M059J (cell line): ENCODE measurements around the gene ABHD5. TPM values are rescaled to one million over a fixed set of nuclear protein-coding genes. Genes with fewer than 3 reads are reported as not detected.
"Not testable (repeated sequence)": the region's sequence is repeated elsewhere in the genome, so short reads cannot be mapped to it uniquely, and the experiment has no call there.

ENCODE experiments used
- DNase-seq: peaks from one replicate; pipeline ENCODE4 v3.0.0-alpha.2; 2012; ENCODE audit warnings: low read depth
- total RNA-seq: library from RNA; depleted of rRNA; stranded (reverse); fragments of >200 nt; shearing (Covaris generic); gene quantifications from 2 replicates; pipeline ENCODE4 v1.2.3, GENCODE V29; 2014; rRNA removed

ABHD5 gene
- total RNA-seq: 22.2 and 27.7 TPM in 2 replicates

GRCh38 chr3:43690400-43691119, at the start of gene ABHD5:
TSS of gene ABHD5 (plus strand) at chr3:43690938. CDS start at chr3:43690993, 55 bp downstream.
- DNase-seq: peak; percentile 89

DNA sequence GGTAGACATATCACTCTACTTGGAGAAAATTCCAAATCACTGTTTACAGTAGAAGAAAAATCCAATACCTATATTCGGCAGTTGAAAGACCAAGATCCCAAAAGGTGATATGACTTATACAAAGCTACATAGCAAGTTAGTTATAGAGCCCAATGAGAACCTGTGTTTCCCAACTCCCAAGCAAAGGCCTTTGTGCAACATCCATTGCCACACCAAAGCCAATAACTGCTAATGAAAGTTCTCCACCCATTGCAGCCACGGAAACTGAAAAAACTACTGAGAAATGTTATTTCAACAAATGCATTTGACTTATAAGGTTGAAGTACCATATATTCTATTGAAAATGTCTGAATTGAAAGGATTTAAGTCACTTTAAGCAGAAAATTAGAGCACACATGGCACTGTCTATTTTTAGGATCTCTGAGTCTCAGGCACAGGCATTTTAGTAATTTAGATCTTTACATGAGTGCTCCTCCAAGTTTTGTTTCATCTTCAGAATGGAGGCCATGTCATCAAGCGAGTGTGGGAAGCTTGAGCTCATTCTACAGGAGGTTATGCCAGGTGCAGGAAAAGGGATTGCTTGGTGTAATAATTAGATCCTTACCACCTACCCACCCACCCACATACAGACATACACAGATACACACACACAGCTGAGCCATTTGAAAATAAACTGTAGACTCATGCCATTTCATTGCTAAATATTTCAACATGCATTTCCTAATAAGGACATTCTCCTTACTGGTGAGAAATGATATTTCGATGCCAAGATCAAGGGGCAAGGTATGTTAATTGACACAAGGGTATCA, 49.2 kb upstream of the ABHD5 start:
- no peak for DNase-seq

- DNase-seq: no peak
These were observed 46.3 kb upstream of the ABHD5 start for GRCh38 chr3:43644443-43644842.

DNA sequence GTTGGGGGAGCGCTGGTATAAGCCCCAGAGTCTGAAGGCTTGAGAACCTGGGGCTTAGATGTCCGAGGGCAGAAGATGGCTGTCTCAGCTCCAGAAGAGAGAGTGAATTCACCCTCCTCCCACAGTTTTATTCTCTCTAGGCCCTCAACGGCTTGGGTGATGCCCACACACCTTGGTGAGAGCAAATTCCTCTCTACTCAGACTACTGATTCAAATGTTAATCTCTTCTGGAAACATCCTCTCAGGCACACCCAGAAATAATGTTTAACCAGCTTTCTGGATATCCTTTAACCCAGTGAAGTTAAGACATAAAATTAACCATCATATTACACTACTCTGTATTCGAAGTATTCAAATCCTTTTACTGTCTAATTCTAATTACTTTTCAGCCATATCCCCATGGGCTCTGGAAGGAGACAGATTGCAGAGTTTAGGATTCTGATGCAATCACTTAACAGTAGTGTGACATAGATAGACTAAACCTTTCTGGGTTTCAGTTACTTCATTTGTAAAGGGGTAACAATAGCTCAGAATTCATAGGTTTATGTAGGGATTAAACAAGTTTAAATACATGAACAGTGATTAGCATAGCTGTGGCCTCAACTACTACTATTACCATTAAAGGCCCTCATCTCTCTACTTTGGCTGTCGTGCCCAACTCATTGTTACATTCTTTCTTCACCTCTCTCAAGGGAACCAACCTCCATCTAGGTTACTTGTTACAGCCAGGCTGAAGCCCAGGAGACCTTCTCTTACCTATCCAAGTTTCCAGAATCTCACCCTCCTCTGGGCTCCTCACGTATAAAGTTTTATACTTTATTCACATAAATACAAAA, 43.2 kb upstream of the ABHD5 start:
- no peak for DNase-seq

GRCh38 chr3:43648957-43649356, 41.8 kb upstream of the ABHD5 start:
- DNase-seq: no peak

GRCh38 chr3:43649365-43649968, 41.3 kb upstream of the ABHD5 start:
- DNase-seq: no peak

- no peak for DNase-seq
These were observed 40.4 kb upstream of the ABHD5 start for GRCh38 chr3:43650345-43650744.

DNA sequence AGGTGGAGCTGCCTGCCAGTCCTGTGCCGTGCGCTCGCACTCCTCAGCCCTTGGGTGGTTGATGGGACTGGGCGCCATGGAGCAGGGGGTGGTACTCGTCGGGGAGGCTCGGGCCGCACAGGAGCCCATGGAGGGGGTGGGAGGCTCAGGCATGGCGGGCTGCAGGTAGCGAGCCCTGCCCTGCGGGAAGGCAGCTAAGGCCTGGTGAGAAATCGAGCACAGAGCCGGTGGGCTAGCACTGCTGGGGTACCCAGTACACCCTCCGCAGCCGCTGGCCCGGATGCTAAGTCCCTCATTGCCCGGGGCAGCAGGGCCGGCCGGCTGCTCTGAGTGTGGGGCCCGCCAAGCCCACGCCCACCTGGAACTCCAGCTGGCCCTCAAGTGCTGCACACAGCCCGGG, 34.3 kb upstream of the ABHD5 start:
- DNase-seq: not testable (repeated sequence)

GRCh38 chr3:43659250-43659880, 31.4 kb upstream of the ABHD5 start:
- peak; percentile 19 for DNase-seq

DNA sequence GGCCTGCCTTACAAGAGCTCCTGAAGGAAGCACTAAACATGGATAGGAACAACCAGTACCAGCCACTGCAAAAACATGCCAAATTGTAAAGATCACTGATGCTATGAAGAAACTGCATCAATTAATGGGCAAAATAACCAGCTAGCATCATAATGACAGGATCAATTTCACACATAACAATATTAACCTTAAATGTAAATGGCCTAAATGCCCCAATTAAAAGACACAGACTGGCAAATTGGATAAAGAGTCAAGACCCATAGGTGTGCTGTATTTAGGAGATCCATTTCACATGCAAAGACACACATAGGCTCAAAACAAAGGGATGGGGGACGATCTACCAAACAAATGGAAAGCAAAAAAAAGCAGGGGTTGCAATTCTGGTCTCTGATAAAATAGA, 29.4 kb upstream of the ABHD5 start:
- not testable (repeated sequence) for DNase-seq

GRCh38 chr3:43665011-43665410, 25.7 kb upstream of the ABHD5 start:
- not testable (repeated sequence) for DNase-seq

GRCh38 chr3:43670635-43671522, 19.9 kb upstream of the ABHD5 start:
- DNase-seq: no peak

- no peak for DNase-seq
These were observed 16.2 kb upstream of the ABHD5 start for GRCh38 chr3:43674345-43675085.

DNA sequence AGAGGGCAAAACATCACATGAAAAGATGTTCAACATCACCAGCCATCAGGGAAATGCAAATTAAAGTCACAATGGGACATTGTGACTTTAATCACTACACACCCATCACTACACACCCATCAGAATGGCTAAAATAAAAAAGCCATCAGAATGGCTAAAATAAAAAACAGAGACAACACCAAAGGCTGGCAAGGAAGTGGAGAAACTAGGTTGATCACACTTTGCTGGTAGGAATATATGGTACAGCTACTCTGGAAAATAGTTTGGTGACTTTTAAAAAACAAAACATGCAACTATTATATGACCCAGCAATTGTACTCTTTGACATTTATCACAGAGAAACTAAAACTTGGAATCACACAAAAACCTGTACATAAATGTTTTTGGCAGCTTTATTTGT, 15.1 kb upstream of the ABHD5 start:
- no peak for DNase-seq

- no peak for DNase-seq
These were observed 14.3 kb upstream of the ABHD5 start for GRCh38 chr3:43676441-43676840.

GRCh38 chr3:43678375-43678774, 12.4 kb upstream of the ABHD5 start:
- not testable (repeated sequence) for DNase-seq

- DNase-seq: not testable (repeated sequence)
These were observed 11.8 kb upstream of the ABHD5 start for GRCh38 chr3:43678887-43679449.

DNA sequence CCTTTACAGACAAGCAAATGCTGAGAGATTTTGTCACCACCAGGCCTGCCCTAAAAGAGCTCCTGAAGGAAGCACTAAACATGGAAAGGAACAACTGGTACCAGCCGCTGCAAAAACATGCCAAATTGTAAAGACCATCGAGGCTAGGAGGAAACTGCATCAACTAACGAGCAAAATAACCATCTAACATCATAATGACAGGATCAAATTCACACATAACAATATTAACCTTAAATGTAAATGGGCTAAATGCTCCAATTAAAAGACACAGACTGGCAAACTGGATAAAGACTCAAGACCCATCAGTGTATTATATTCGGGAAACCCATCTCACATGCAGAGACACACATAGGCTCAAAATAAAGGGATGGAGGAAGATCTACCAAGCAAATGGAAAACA, 9.9 kb upstream of the ABHD5 start:
- not testable (repeated sequence) for DNase-seq

- no peak for DNase-seq
These were observed 5.8 kb upstream of the ABHD5 start for GRCh38 chr3:43684944-43685343.
